ENCODE measurements around the gene BMI1. TPM values are rescaled to one million over a fixed set of nuclear protein-coding genes. Genes with fewer than 3 reads are reported as not detected.

The BMI1 gene
- total and polyA plus RNA-seq, 2 experiments from 2014 or later = 2.3 to 10.7 TPM

DNA sequence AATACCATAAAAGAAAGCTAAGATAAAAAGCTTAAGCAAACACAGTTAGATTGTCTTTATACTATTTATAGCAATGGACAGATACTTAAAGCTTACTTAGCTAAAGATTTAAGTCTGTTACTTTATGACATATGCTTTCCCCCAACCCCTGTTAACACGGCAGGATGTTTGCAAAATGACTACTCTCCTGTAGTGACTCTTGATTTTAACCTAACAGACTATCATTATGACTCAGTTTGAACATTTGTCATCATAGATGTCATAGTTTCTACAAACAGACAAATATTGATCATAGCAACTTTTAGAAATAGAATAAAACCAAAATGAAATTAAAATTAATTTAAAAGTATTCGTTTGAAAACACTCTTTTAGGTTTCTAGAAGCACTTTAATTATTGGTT, 12.5 kb upstream of the BMI1 start:
- ATAC-seq = no peak

More for the DNA sequence above, 12.5 kb upstream of the BMI1 start:
- no peak overlapping the region for H3K4me3 ChIP-seq
- Mint-ChIP-seq H3K27ac (no peak overlapping the region), H3K36me3 (ENCODE audit: low read depth) (no peaks in the 10 kb centered on the region), H3K27me3 (ENCODE audit: insufficient read depth, low read depth, poor library complexity) (no peaks in the 10 kb centered on the region), H3K9me3 (no peaks in the 10 kb centered on the region; the same call in 2 of the 3 replicates), H3K4me3 (no peak overlapping the region), H3K4me1 (no peaks in the 10 kb centered on the region)
- no peaks in the 10 kb centered on the region for H3K36me3 ChIP-seq (ENCODE audit: insufficient read depth)
- H3K9me2 ChIP-seq (ENCODE audit: insufficient read depth) = no peaks in the 10 kb centered on the region
- H2AFZ ChIP-seq = no peak overlapping the region
- TF ChIP-seq ZNF462 (CRISPR knock-in tag; IDR thresholded peaks at IDR 0.05) = no peak
- TF ChIP-seq, protein P1, sequence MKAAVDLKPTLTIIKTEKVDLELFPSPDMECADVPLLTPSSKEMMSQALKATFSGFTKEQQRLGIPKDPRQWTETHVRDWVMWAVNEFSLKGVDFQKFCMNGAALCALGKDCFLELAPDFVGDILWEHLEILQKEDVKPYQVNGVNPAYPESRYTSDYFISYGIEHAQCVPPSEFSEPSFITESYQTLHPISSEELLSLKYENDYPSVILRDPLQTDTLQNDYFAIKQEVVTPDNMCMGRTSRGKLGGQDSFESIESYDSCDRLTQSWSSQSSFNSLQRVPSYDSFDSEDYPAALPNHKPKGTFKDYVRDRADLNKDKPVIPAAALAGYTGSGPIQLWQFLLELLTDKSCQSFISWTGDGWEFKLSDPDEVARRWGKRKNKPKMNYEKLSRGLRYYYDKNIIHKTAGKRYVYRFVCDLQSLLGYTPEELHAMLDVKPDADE (IDR thresholded peaks at IDR 0.05) = no peak
- TF ChIP-seq NANOG (IDR thresholded peaks at IDR 0.05; ENCODE audit: borderline replicate concordance) = no peak
- TF ChIP-seq POLR2AphosphoS5 (IDR thresholded peaks at IDR 0.05; ENCODE audit: low read depth) = no peak
- TF ChIP-seq, protein P2, sequence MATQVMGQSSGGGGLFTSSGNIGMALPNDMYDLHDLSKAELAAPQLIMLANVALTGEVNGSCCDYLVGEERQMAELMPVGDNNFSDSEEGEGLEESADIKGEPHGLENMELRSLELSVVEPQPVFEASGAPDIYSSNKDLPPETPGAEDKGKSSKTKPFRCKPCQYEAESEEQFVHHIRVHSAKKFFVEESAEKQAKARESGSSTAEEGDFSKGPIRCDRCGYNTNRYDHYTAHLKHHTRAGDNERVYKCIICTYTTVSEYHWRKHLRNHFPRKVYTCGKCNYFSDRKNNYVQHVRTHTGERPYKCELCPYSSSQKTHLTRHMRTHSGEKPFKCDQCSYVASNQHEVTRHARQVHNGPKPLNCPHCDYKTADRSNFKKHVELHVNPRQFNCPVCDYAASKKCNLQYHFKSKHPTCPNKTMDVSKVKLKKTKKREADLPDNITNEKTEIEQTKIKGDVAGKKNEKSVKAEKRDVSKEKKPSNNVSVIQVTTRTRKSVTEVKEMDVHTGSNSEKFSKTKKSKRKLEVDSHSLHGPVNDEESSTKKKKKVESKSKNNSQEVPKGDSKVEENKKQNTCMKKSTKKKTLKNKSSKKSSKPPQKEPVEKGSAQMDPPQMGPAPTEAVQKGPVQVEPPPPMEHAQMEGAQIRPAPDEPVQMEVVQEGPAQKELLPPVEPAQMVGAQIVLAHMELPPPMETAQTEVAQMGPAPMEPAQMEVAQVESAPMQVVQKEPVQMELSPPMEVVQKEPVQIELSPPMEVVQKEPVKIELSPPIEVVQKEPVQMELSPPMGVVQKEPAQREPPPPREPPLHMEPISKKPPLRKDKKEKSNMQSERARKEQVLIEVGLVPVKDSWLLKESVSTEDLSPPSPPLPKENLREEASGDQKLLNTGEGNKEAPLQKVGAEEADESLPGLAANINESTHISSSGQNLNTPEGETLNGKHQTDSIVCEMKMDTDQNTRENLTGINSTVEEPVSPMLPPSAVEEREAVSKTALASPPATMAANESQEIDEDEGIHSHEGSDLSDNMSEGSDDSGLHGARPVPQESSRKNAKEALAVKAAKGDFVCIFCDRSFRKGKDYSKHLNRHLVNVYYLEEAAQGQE (IDR thresholded peaks at IDR 0.05; ENCODE audit: unreplicated experiment) = no peak
- TF ChIP-seq CTCF (conservative IDR thresholded peaks at IDR 0.05; ENCODE audit: low read depth in 2 of 2) = no peak
- TF ChIP-seq EZH2 (IDR thresholded peaks at IDR 0.05; ENCODE audit: low read depth, unreplicated experiment) = no peak
- TF ChIP-seq EZH2phosphoT487 (IDR thresholded peaks at IDR 0.05; ENCODE audit: unreplicated experiment) = no peak
- no peaks in the 10 kb centered on the region for H3K79me2 ChIP-seq (replicated peaks; ENCODE audit: insufficient read depth)
- no peak overlapping the region for H3K4me2 ChIP-seq
- H3K4me1 ChIP-seq (ENCODE audit: insufficient read depth) = no peaks in the 10 kb centered on the region
- no peak for DNase-seq (ENCODE audit: low spot score)
- H3F3A ChIP-seq (replicated peaks; ENCODE audit: low read depth) = no peaks in the 10 kb centered on the region
- no peaks in the 10 kb centered on the region for H4K20me1 ChIP-seq (replicated peaks; ENCODE audit: insufficient read depth)
- peaks cover 24% of the 10 kb centered on the region for H3K27me3 ChIP-seq (ENCODE audit: insufficient read depth)
- H3K27ac ChIP-seq (ENCODE audit: low read depth) = no peak overlapping the region
